ENCODE measurements around the gene SLC9A3. TPM values are rescaled to one million over a fixed set of nuclear protein-coding genes. Genes with fewer than 3 reads are reported as not detected.

The SLC9A3 gene
- total RNA-seq, 1 donor from 2014 or later = 1.6 TPM

- TF ChIP-seq, protein P1, sequence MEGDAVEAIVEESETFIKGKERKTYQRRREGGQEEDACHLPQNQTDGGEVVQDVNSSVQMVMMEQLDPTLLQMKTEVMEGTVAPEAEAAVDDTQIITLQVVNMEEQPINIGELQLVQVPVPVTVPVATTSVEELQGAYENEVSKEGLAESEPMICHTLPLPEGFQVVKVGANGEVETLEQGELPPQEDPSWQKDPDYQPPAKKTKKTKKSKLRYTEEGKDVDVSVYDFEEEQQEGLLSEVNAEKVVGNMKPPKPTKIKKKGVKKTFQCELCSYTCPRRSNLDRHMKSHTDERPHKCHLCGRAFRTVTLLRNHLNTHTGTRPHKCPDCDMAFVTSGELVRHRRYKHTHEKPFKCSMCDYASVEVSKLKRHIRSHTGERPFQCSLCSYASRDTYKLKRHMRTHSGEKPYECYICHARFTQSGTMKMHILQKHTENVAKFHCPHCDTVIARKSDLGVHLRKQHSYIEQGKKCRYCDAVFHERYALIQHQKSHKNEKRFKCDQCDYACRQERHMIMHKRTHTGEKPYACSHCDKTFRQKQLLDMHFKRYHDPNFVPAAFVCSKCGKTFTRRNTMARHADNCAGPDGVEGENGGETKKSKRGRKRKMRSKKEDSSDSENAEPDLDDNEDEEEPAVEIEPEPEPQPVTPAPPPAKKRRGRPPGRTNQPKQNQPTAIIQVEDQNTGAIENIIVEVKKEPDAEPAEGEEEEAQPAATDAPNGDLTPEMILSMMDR (IDR thresholded peaks at IDR 0.05; ENCODE audit: insufficient read depth, low read length, severe bottlenecking) = no peak
- DNase-seq (ENCODE audit: low read depth) (no peak), FAIRE-seq (no peak)
- Histone ChIP-seq H3K27me3 (ENCODE audit: control insufficient read depth, insufficient read depth, low read length) (peaks cover 28% of the 10 kb centered on the region), H3K36me3 (ENCODE audit: control insufficient read depth, insufficient read depth, low read length) (no peaks in the 10 kb centered on the region), H3K4me3 (ENCODE audit: low read depth, low read length) (no peak overlapping the region)
Measured at GRCh38 chr5:520196-520849, 3.9 kb downstream of the SLC9A3 start.

DNA sequence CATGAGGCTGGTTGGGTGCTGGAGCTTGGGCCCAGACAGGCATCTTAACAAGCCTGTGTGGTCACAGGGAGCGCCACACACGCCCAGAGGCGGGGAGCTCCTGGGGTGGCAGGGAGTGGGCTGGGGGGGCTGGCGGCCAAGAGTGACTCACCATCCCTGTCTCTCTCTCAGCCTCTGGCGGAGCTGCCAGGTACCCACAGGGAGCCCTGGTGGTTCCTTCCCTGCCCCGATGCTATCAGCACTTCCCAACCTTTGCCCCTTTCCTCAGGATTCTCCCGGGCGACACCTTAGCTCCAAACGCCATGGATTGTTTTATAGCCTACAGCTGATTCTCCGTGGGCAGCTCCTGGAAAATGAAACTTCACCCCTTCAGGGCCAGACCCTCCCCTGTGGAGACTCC is 5.5 kb downstream of the SLC9A3 start:
- TF ChIP-seq, protein P1 (IDR thresholded peaks at IDR 0.05; ENCODE audit: insufficient read depth, low read length, severe bottlenecking) = no peak
- Histone ChIP-seq H3K4me3 (ENCODE audit: low read depth, low read length) (no peak overlapping the region), H3K36me3 (ENCODE audit: control insufficient read depth, insufficient read depth, low read length) (no peaks in the 10 kb centered on the region), H3K27me3 (ENCODE audit: control insufficient read depth, insufficient read depth, low read length) (peaks cover 21% of the 10 kb centered on the region)
- no peak for DNase-seq (ENCODE audit: low read depth)
- no peak for FAIRE-seq

- FAIRE-seq = peak; percentile 87
- peaks cover 12% of the 10 kb centered on the region for H3K27me3 ChIP-seq (ENCODE audit: control insufficient read depth, insufficient read depth, low read length)
- H3K4me3 ChIP-seq (ENCODE audit: low read depth, low read length) = no peak overlapping the region
- no peak for DNase-seq (ENCODE audit: low read depth)
- no peaks in the 10 kb centered on the region for H3K36me3 ChIP-seq (ENCODE audit: control insufficient read depth, insufficient read depth, low read length)
- TF ChIP-seq, protein P1 (IDR thresholded peaks at IDR 0.05; ENCODE audit: insufficient read depth, low read length, severe bottlenecking) = no peak
Measured at GRCh38 chr5:517535-518100, 6.6 kb downstream of the SLC9A3 start.

DNA sequence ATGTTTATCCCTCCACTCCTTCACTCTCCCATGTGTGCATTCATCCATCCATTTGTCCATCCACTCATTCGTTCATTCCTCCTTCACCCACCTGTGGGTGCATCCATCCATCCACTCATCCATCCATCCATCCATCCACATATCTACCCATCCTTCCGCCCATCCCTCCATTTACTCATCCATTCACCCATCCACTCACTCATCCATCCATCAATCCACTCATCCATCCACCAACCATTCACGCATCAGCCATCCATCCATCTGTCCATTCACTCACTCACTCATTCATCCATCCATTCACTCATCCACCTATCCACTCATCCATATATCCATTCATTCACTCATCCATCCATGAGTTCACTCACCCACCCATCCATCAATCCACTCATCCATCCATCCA is 7.3 kb downstream of the SLC9A3 start:
- H3K36me3 ChIP-seq (ENCODE audit: control insufficient read depth, insufficient read depth, low read length) = no peaks in the 10 kb centered on the region
- peak; percentile 76 for FAIRE-seq
- no peak overlapping the region for H3K4me3 ChIP-seq (ENCODE audit: low read depth, low read length)
- TF ChIP-seq, protein P1 (IDR thresholded peaks at IDR 0.05; ENCODE audit: insufficient read depth, low read length, severe bottlenecking) = no peak
- DNase-seq (ENCODE audit: low read depth) = no peak
- peaks cover 9% of the 10 kb centered on the region for H3K27me3 ChIP-seq (ENCODE audit: control insufficient read depth, insufficient read depth, low read length)

DNA sequence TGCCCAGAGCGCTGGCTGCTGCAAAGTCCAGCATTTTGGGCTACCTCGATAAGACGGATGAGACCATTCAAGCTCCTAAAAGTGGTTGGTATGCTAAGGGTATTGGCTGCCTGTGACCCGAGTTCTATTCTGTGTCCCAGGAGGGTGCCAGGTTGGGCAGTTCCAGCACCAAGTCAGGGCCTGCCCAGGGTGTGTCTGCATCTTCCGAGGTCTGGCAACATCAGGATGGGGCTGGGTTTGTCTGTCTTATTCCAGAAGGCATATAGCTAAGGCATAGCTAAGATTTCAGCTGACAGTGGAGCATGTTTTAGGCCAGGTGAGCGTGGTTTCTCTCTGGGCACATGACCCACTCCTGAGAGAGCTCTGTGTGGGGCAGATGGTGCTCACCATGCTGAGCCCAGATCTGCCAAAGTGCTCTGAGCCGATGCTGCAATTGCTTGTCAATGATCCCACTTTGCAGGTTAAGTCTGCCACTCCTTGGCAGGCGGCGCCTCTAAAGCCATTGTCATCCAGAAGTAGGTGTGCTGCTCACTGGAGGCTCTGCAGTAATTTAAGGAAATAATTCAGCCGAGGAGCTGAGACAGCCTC is 7.8 kb downstream of the SLC9A3 start:
- no peak overlapping the region for H3K4me3 ChIP-seq (ENCODE audit: low read depth, low read length)
- TF ChIP-seq, protein P1 (IDR thresholded peaks at IDR 0.05; ENCODE audit: insufficient read depth, low read length, severe bottlenecking) = no peak
- H3K36me3 ChIP-seq (ENCODE audit: control insufficient read depth, insufficient read depth, low read length) = no peaks in the 10 kb centered on the region
- peaks cover 5% of the 10 kb centered on the region for H3K27me3 ChIP-seq (ENCODE audit: control insufficient read depth, insufficient read depth, low read length)
- peak; percentile 87 for FAIRE-seq
- DNase-seq (ENCODE audit: low read depth) = peak; percentile 13
